SK-N-SH (cell line): ENCODE data around the gene EFHC1. TPM values are rescaled to one million over a fixed set of nuclear protein-coding genes. Genes with fewer than 3 reads are reported as not detected.

Experiments
- CTCF ChIA-PET: fragments of 300-600, 350-600 bp; formaldehyde crosslinking; extraction: SDS; loops from one replicate; lab custom pipeline; 2021; lab: Yijun Ruan, JAX
- POLR2A ChIA-PET: fragments of 350-600 bp; sonication (Branson Sonifier 250); formaldehyde crosslinking; extraction: SDS; loops from one replicate; lab custom pipeline; 2020; ENCODE audit warnings: antibody characterized with exemption, inconsistent platforms; lab: Yijun Ruan, JAX
- DNase-seq: peaks from one replicate; pipeline ENCODE4 v3.0.0; 2012
- H2AFZ ChIP-seq: fragments of 200-600 bp; sonication (generic); 2 replicates; pipeline ENCODE4 v1.8.1; 2016; ENCODE audit warnings: antibody characterized with exemption, mild to moderate bottlenecking, low read depth
- H3F3A ChIP-seq: fragments of 200-600 bp; sonication (generic); replicated peaks from 2 replicates; pipeline ENCODE3; 2016; ENCODE audit warnings: antibody characterized with exemption, mild to moderate bottlenecking; ENCODE audit not compliant: insufficient read depth
- H3K27ac ChIP-seq, 2 experiments: fragments of 200-500 bp in 1 of 2; fragments of 200-600 bp in 1 of 2; sonication (Bioruptor generic) in 1 of 2; sonication (generic), shearing (Covaris generic) in 1 of 2; 2 replicates each; pipeline versions ENCODE4 v1.5.1 to v1.6.1; 2014 to 2016; ENCODE audit warnings: low read depth in 2 of 2, inconsistent platforms in 1 of 2, low read length in 1 of 2, mild to moderate bottlenecking in 1 of 2, mixed read lengths in 1 of 2
- H3K27me3 ChIP-seq: fragments of 200-600 bp; sonication (generic), shearing (Covaris generic); 2 replicates; pipeline ENCODE4 v1.6.1; 2016; ENCODE audit warnings: mixed run types; ENCODE audit not compliant: insufficient read depth
- H3K36me3 ChIP-seq, 2 experiments: fragments of 200-500 bp in 1 of 2; fragments of 200-600 bp in 1 of 2; sonication (Bioruptor generic) in 1 of 2; sonication (generic) in 1 of 2; replicated peaks in 1 of 2; 2 replicates each; pipeline versions ENCODE3 to v1.5.1; 2014 to 2016; ENCODE audit warnings: low read length in 1 of 2, mild to moderate bottlenecking in 1 of 2; ENCODE audit not compliant: insufficient read depth in 2 of 2, control insufficient read depth in 1 of 2
- H3K4me1 ChIP-seq, 2 experiments: fragments of 200-500 bp in 1 of 2; fragments of 200-600 bp in 1 of 2; sonication (Bioruptor generic) in 1 of 2; sonication (generic), shearing (Covaris generic) in 1 of 2; 2 replicates each; pipeline versions ENCODE4 v1.5.1 to v1.6.1; 2014 to 2016; ENCODE audit warnings: low read depth in 1 of 2, low read length in 1 of 2, mixed run types in 1 of 2; ENCODE audit not compliant: insufficient read depth in 2 of 2, control insufficient read depth in 1 of 2
- H3K4me2 ChIP-seq: fragments of 200-600 bp; sonication (generic), shearing (Covaris generic); 2 replicates; pipeline ENCODE4 v1.6.1; 2017; ENCODE audit warnings: mixed run types
- H3K4me3 ChIP-seq, 2 experiments: fragments of 200-500 bp in 1 of 2; fragments of 200-600 bp in 1 of 2; sonication (Bioruptor generic) in 1 of 2; sonication (generic), shearing (Covaris generic) in 1 of 2; 2 replicates each; pipeline versions ENCODE4 v1.5.1 to v1.8.1; 2014 to 2016; ENCODE audit warnings: low read depth in 2 of 2, inconsistent platforms in 1 of 2, low read length in 1 of 2, mild to moderate bottlenecking in 1 of 2, mixed read lengths in 1 of 2, moderate library complexity in 1 of 2
- H3K79me2 ChIP-seq: fragments of 200-600 bp; sonication (generic); 2 replicates; pipeline ENCODE4 v1.8.1; 2017; ENCODE audit warnings: mild to moderate bottlenecking; ENCODE audit not compliant: insufficient read depth
- H3K9ac ChIP-seq: fragments of 200-600 bp; sonication (generic); 2 replicates; pipeline ENCODE4 v1.6.1; 2017; ENCODE audit warnings: mixed run types
- H3K9me2 ChIP-seq: fragments of 200-600 bp; sonication (generic); 2 replicates; pipeline ENCODE4 v1.6.1; 2017; ENCODE audit warnings: mixed run types
- H3K9me3 ChIP-seq: fragments of 200-600 bp; sonication (generic); 2 replicates; pipeline ENCODE4 v1.6.1; 2017; ENCODE audit warnings: mixed run types, mild to moderate bottlenecking, moderate library complexity
- H4K20me1 ChIP-seq: fragments of 200-600 bp; sonication (generic); 2 replicates; pipeline ENCODE4 v1.6.1; 2017; ENCODE audit warnings: mild to moderate bottlenecking, mixed run types; ENCODE audit not compliant: insufficient read depth
- ELF1 ChIP-seq: IDR thresholded peaks from 2 replicates; pipeline ENCODE4 v1.4.0; 2012
- EP300 ChIP-seq, 2 experiments: IDR thresholded peaks; 2 replicates each; pipeline versions ENCODE4 v1.4.0 to v1.6.1; 2012; ENCODE audit warnings: borderline replicate concordance in 1 of 2, low read depth in 1 of 2, low read length in 1 of 2
- GABPA ChIP-seq: IDR thresholded peaks from 2 replicates; pipeline ENCODE4 v1.4.0; 2012; ENCODE audit warnings: low read depth, mild to moderate bottlenecking
- NFIC ChIP-seq: IDR thresholded peaks from 2 replicates; pipeline ENCODE4 v1.4.0; 2012; ENCODE audit warnings: borderline replicate concordance
- RAD21 ChIP-seq: IDR thresholded peaks from 2 replicates; pipeline ENCODE4 v1.6.1; 2012; ENCODE audit warnings: mild to moderate bottlenecking, low read length
- RCOR1 ChIP-seq: fragments of 150-350 bp; IDR thresholded peaks from 2 replicates; pipeline ENCODE4 v1.6.1; 2017; ENCODE audit warnings: antibody characterized with exemption, low read length
- REST ChIP-seq: IDR thresholded peaks from 2 replicates; pipeline ENCODE4 v1.6.1; 2012; ENCODE audit warnings: mild to moderate bottlenecking, low read depth, low read length, moderate library complexity
- SMC3 ChIP-seq: IDR thresholded peaks from 2 replicates; pipeline ENCODE4 v1.6.1; 2012; ENCODE audit warnings: low read depth, low read length, improper control_type of control experiment
- TAF1 ChIP-seq: IDR thresholded peaks from 2 replicates; pipeline ENCODE4 v1.6.1; 2012; ENCODE audit warnings: low read depth, mild to moderate bottlenecking, low read length, moderate library complexity, borderline replicate concordance
- TCF12 ChIP-seq: IDR thresholded peaks from 2 replicates; pipeline ENCODE4 v1.4.0; 2012
- TEAD4 ChIP-seq: IDR thresholded peaks from 2 replicates; pipeline ENCODE4 v1.4.0; 2012; ENCODE audit warnings: mild to moderate bottlenecking, borderline replicate concordance; ENCODE audit not compliant: insufficient read depth
- WGBS: methylation state at CpG from one replicate; pipeline ENCODE4 v1.1.6; 2017; ENCODE audit warnings: low lambda C conversion rate; 5-methylcytosine and 5-hydroxymethylcytosine counted together
- polyA plus RNA-seq, 3 experiments: library from polyadenylated mRNA; depleted of rRNA; stranded (reverse); fragments of >200 nt; gene quantifications; 2 replicates each; pipeline ENCODE4 v1.2.3, GENCODE V29; 2012
- TF ChIP-seq, protein P1 (sequence below): fragments of 200-600 bp; sonication (generic); IDR thresholded peaks from 2 replicates; pipeline ENCODE4 v1.6.1; 2017; ENCODE audit warnings: antibody characterized with exemption, mild to moderate bottlenecking, moderate library complexity

EFHC1 gene
- polyA plus RNA-seq, 1 of the 3 experiments (the other 2 are of a cell fraction): 39.4 TPM

GRCh38 chr6:52572536-52572935, 152.4 kb downstream of the EFHC1 start:
- CTCF ChIA-PET: interaction anchor here (0.9 to 1.3 kb wide), 5 partner anchors 18 to 154 kb away, joined by 3 to 4 read pairs (median 3); no protein-coding TSS in a partner anchor
- H3K27me3 ChIP-seq: no peaks in the 10 kb centered on the region

DNA sequence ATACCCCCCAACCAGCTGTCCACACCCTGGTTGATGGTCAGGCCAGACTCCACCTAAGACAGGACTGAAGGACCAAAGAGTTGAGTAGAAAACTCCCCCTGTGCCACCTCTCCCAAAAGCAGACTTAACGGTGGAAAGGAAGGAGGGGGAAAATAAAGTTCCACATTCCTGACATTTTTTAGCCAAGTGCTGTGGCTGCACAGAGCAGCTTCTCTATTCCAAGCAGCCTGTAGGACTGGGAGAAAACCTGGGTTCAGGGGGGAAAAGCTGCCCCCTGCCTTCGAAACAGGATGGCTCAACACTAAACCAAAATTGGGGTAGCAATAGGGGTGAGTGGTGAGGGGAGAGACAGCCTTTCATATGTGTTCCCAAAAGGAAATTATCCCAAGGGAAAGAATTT, 153.2 kb downstream of the EFHC1 start:
- Histone ChIP-seq H4K20me1 (peaks cover 52% of the 10 kb centered on the region), H3K9ac (peak overlapping the region; percentile 76; the same call in 1 of the 2 replicates), H3K9me3 (no peaks in the 10 kb centered on the region), H2AFZ (no peak overlapping the region), H3F3A (peaks cover 22% of the 10 kb centered on the region), H3K27ac (peak overlapping the region; percentile 47 to 48; a peak in 3 of 4 replicates), H3K36me3 (peaks cover 0 to 10% of the 10 kb centered on the region in 2 experiments), H3K9me2 (no peaks in the 10 kb centered on the region), H3K4me2 (peak overlapping the region; percentile 96), H3K4me1 (peaks cover 37 to 62% of the 10 kb centered on the region in 2 experiments), H3K27me3 (no peaks in the 10 kb centered on the region), H3K4me3 (peak overlapping the region; percentile 26 to 36; a peak in 3 of 4 replicates), H3K79me2 (peaks cover 96% of the 10 kb centered on the region)
- TF ChIP-seq TEAD4 (peak; percentile 65; the same call in 1 of the 2 replicates), NFIC (0 out of 2 replicates have a peak, but pooled peaks have one; percentile 22), RAD21 (peak; percentile 3; the same call in 1 of the 2 replicates), EP300 (IDR thresholded peaks at IDR 0.05; ENCODE audit: borderline replicate concordance in 1 of 2, low read depth in 1 of 2, low read length in 1 of 2) (no peak), GABPA (no peak), RCOR1 (no peak), SMC3 (no peak), TAF1 (peak; percentile 7; the same call in 1 of the 2 replicates), ELF1 (no peak)
- TF ChIP-seq, protein P1, sequence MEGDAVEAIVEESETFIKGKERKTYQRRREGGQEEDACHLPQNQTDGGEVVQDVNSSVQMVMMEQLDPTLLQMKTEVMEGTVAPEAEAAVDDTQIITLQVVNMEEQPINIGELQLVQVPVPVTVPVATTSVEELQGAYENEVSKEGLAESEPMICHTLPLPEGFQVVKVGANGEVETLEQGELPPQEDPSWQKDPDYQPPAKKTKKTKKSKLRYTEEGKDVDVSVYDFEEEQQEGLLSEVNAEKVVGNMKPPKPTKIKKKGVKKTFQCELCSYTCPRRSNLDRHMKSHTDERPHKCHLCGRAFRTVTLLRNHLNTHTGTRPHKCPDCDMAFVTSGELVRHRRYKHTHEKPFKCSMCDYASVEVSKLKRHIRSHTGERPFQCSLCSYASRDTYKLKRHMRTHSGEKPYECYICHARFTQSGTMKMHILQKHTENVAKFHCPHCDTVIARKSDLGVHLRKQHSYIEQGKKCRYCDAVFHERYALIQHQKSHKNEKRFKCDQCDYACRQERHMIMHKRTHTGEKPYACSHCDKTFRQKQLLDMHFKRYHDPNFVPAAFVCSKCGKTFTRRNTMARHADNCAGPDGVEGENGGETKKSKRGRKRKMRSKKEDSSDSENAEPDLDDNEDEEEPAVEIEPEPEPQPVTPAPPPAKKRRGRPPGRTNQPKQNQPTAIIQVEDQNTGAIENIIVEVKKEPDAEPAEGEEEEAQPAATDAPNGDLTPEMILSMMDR: peak; percentile 31; the same call in 1 of the 2 replicates
- ChIA-PET POLR2A (no interaction called here), CTCF (interaction anchor here (1.1 to 1.3 kb wide), 4 partner anchors 25 to 156 kb away, joined by 3 to 4 read pairs (median 3); no protein-coding TSS in a partner anchor)
- WGBS: 24% methylated on average over 2 of the region's 2 CpGs
- no peak for DNase-seq

More at GRCh38 chr6:52572536-52572935, 152.4 kb downstream of the EFHC1 start:
- Histone ChIP-seq H2AFZ (no peak overlapping the region), H3K9me3 (no peaks in the 10 kb centered on the region), H3K4me3 (peak overlapping the region in 1 of 2 experiments; percentile 36; a peak in 1 of 4 replicates), H3K36me3 (peaks cover 0 to 10% of the 10 kb centered on the region in 2 experiments), H3K4me2 (peak overlapping the region; percentile 96), H3K79me2 (peaks cover 96% of the 10 kb centered on the region), H4K20me1 (peaks cover 58% of the 10 kb centered on the region), H3K9me2 (no peaks in the 10 kb centered on the region), H3K27ac (peak overlapping the region in 1 of 2 experiments; percentile 48; a peak in 1 of 4 replicates), H3F3A (peaks cover 22% of the 10 kb centered on the region), H3K4me1 (peaks cover 33 to 62% of the 10 kb centered on the region in 2 experiments), H3K9ac (no peak overlapping the region)
- 97% methylated on average over 4 of the region's 4 CpGs for WGBS
- TF ChIP-seq, protein P1: no peak
- TF ChIP-seq TCF12 (no peak), REST (no peak)
- POLR2A ChIA-PET: no interaction called here
- DNase-seq: no peak
